NCI-H446 treated with DMSO at 0.1 percent for 48 hours (cell line): ENCODE results near the gene DSTYK.
"Not testable (repeated sequence)": the region's sequence is repeated elsewhere in the genome, so short reads cannot be mapped to it uniquely, and the experiment has no call there.

Experiments used
- DNase-seq: peaks from one replicate; lab custom pipeline; 2025; lab: John Stamatoyannopoulos, UW

Gene DSTYK

DNA sequence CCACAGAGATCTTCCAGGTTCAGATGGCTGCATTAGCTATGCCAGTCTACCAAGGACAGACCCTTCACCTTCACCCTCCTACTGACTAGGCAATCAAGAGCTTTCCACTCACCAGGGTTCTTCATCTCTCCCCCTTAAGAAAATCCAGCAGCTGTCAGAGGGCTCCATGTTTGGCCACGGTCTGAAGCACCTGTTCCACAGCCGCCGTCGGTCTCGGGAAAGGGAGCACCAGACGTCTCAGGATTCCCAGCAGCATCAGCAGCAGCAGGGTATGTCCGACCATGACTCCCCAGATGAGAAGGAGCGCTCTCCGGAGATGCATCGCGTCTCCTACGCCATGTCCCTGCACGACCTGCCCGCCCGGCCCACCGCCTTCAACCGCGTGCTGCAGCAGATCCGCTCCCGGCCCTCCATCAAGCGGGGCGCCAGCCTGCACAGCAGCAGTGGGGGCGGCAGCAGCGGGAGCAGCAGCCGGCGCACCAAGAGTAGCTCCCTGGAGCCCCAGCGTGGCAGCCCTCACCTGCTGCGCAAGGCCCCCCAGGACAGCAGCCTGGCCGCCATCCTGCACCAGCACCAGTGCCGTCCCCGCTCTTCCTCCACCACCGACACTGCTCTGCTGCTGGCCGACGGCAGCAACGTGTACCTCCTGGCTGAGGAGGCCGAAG lies 30.0 kb upstream of the DSTYK start:
- no peak for DNase-seq

- no peak for DNase-seq
Measured at GRCh38 chr1:205240569-205240968, 29.1 kb upstream of the DSTYK start.

GRCh38 chr1:205240118-205240517 lies 28.6 kb upstream of the DSTYK start:
- no peak for DNase-seq

DNA sequence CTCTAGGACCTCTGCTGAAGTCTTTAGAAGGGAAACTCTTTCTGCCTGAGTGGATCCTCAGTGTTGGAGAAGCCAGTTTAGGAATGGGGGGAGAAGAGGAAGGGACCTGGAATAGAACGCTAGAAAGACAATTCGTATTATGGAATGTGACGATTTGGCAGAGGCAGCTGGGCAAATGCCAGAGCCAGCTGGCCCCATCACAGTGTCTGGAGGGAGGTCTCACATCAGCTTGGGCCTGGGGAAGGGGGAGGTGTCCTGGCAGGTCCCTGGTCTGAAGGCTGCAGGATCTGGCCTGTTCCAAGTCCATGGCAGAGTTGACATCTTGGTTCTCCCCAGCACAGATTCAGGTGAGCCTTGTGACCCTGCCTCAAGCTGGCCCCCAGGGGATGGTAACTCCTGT lies 27.6 kb upstream of the DSTYK start:
- DNase-seq, result no peak

GRCh38 chr1:205237526-205238484 lies 26.3 kb upstream of the DSTYK start:
- DNase-seq, result no peak

DNA sequence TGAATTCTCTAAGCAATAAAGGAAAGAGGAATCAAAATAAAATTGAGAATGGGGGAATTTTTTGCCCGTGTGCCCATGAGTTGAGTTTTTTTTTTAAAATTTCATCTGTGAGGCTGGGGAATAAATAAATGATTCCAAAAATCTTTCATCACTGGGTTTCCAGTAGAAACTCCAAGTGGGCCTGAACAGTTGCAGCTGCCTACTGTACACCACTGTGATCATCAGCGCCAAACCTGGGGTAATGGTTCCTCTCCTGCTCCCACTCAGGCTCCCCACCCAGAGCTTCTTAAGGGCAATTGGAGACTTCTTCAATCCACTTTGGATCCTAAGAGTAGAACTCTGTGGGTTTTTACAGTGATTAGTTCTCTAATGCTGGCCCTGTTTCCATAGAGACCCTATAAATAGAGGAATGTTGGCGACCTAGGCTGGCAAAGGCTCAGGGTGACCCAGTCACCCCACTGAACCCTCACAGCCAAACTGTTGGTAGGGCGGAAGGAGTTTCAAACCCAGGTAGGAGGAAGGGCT lies 25.5 kb upstream of the DSTYK start:
- DNase-seq, result no peak

- no peak for DNase-seq
Measured at GRCh38 chr1:205236526-205236925, 25.0 kb upstream of the DSTYK start.

- no peak for DNase-seq
Measured at GRCh38 chr1:205235951-205236350, 24.4 kb upstream of the DSTYK start.

DNA sequence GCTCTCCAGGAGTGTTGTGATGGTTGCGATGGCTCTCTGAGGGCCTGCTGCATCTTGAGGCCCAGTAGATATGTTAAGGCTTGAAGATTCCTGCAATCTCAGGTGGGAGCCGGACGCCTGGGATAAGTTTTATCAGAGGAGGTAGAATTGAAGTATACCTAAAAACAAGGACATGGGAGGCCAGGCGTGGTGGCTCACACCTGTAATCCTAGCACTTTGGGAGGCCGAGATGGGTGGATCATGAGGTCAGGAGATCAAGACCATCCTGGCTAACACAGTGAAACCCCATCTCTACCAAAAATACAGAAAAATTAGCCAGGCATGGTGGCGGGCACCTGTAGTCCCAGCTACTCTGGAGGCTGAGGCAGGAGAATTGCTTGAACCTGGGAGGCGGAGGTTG lies 22.5 kb upstream of the DSTYK start:
- not testable (repeated sequence) for DNase-seq

GRCh38 chr1:205232945-205233397 lies 21.5 kb upstream of the DSTYK start:
- no peak for DNase-seq

DNA sequence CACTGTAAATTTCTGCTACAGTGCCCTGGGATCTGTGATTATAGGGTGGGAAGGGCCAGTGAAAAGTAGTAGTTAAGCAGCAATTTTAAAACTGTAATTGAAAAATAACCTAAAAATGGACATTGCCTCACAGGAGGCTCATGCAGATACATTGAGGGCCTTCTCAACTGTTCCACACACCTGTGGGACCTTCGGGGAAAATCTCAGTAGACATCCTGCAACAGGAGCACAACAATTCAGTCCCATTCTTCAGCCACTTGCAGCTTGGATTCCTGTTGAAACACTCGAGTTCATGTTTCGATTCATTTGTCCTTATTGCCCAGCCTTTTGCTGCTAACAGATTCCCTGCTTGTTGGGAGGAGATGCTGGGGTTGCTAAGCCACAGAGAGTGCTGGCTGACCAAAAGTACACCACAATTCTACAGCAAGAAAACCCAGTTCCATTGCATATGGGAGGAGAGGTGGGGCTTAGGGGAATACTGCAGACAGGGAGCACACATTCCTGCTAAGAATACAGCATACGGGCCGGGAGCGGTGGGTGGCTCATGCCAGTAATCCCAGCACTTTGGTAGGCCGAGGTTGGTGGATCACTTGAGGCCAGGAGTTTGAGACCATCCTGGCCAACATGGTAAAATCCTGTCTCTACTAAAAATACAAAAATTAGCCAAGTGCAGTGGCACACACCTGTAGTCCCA lies 20.8 kb upstream of the DSTYK start:
- no peak for DNase-seq

DNA sequence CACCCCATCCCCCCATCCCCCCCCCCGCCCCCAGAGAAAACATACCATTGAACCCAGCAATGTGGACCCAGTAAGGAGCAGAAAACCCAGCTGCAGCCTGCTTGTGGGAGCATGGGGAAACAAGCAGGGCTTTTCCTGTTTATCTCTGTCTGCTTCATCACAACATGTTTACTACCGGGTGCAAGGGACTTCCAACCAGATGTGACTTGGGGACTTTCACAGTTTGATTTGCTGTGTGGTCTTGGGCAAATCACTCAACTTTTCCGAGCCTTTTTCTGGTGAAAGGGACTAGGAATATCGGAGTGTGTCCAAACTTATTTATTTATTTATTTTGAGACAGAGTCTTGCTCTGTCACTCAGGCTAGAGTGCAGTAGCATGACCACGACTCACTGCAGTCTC lies 19.5 kb upstream of the DSTYK start:
- DNase-seq, result no peak

DNA sequence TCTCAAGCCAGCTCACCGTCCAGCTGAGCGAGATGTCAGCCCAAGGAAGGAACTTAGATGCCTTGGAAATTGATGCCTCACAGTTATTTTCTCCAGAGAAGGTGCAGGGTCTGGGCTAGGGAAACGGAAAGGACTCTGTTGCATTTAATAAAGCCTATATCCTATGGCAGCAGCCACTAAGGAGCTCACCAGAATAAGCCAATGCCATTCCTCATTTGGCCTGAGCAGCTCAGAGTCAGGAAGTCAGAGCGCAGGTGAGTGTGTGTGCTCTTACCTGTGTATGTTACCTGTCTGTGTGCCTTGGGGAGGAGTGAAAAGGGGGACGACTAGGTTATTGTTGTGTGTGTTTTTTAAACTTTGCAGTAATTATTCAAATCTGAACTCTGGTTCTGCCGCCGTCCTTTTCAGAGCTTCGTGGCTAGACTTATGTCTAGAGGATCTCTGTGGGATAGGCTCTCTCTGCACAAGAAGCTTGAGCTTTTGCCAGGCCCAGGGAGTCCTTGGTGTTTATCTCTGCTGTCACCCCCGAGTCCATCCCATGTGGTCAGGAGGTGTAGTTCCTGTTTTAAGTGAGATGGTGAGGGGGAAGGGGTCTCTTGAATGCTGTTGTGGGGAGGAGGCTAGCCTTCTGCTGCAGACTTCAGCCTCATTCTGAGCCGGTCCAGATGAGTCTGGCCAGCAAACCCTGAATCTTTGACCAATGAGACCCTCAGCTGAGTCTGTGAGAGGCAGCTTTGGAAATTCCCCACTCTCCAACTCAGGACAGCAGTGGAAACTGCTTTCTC lies 18.6 kb upstream of the DSTYK start:
- DNase-seq, result no peak

DNA sequence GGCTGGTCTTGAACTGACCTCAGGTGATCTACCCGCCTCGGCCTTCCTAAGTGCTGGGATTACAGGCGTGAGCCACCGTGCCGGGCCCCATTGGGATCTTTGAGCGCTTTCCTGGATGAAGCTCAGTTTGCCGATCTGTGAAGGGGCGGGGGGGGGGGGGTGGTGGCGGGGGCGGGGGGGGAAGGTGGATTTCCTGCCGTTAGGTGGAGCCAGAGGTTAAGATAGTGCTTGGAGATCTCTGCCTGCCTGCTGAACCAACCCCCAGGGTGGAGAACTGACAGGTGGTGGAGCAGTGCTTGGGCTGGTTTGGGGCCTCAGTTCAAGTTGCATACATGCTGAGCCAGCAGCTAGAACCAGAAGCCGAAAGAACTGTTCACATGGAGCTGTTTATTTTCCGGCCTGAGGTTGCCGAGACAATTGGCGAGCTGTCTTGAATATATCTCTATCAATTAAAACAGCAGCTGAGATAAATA lies 17.9 kb upstream of the DSTYK start:
- peak; percentile 87 for DNase-seq

DNA sequence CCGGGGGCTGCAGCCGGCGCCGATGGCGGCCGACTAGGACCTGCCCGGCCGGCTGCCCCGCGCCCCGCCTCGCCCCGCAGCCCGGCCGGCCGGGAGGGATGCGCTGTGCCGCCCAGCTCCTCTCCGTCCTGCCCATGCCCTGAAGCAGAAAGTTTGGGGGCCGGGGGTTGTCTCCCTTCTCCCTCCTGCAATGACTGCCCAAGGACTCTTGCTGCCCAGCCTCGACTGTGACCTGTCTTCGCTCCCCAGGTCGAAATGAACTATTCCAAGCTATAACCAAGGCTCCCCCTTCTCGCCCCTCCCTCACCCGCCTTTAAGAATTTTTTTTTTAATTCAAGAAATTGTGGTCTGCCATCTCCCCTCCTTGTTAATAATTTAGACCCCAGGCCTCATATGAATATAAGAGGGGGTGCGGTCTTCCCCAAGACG lies 16.6 kb upstream of the DSTYK start:
- DNase-seq, result no peak

GRCh38 chr1:205227584-205228013 lies 16.1 kb upstream of the DSTYK start, which contains the start of gene TMCC2:
Gene TMCC2 (plus strand): TSS chr1:205227946. CDS start chr1:205228565, 619 bp downstream.
- peak; percentile 95 for DNase-seq

DNA sequence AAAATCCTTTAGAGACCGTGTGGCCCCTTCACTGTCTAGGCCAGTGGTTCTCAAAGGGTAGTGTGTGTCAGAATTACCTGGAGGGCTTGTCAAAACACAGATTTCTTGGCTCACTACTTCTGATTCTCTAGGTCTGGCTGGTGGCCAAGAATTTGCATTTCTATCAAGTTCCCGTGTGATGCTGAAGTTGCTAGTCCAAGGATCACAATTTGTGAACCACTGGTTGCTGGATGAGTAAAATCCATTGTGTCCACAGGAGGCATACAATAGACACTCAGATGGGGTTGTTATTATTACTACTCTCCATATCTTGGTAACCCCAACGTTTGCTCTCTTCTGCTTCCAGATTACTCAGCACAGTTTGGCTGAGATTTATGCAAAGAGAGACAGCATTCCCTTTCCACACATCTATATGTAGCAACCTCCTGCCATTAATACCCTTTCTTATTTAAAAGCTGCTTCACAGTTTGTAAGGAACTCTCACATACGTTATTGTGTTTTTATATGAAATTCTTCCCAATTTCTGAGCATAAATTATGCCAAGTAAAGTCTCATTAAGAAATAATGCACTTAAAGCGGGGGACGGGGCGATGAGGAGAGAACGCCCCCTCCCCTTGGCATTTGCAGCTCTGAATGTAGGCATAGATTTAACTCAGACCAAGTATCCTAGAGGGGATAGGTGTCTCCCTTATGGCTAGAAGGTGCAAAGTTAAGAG lies 15.5 kb upstream of the DSTYK start:
- no peak for DNase-seq

GRCh38 chr1:205225901-205226765 lies 14.6 kb upstream of the DSTYK start:
- DNase-seq, result no peak

DNA sequence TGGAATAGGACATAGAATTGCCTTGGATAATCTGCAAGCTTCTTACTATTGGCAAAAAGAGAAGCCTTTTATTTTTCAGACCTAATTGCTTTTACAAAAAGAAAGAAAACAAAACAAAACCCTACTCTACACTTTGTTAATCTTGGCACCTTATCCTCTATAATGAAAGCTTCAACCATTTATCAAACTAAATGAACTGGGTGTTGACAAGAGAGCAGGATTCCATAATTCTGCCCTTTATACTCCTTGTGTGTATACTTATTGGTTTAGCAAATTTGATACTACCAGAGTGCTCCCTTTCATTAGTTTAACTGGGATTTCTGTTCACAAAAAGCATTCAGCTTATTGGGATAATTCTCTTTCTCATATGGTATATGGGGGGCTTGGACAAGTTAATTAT lies 13.2 kb upstream of the DSTYK start:
- DNase-seq, result no peak

DNA sequence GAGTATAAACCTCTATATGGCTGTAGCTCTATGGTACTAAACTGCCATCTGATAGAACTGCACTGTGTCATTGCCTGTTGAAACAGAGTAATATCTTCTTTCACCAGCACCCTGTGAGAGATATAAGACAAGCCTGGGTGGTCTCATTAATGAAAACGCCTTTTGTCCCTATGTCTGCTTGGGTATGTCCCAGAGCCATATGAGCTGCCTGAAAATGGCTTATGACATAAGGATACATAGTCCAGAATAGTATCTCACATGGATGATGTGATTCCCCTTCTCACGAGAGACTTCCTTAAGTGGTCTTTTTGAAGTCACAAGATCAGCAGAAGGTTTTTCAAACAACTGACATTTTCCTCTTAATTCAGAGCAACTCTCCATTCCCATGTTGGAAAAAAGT lies 8.9 kb upstream of the DSTYK start:
- no peak for DNase-seq
